ENCODE results near the gene EPC2.

The EPC2 gene

DNA sequence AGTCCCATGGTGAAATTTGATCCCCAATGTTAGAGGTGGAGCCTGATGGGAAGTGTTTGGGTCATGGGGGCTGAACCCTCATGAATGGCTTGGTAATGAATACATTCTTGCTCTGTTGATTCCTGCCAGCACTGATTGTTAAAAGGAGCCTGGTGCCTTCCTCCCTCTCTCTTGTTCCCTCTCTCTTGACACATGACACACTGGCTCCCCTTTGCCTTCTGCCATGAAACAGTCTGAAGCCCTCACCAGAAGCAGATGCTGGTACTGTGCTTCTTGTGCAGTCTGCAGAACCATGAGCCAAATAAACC is 30.6 kb upstream of the EPC2 start:
- TF ChIP-seq, protein P1, sequence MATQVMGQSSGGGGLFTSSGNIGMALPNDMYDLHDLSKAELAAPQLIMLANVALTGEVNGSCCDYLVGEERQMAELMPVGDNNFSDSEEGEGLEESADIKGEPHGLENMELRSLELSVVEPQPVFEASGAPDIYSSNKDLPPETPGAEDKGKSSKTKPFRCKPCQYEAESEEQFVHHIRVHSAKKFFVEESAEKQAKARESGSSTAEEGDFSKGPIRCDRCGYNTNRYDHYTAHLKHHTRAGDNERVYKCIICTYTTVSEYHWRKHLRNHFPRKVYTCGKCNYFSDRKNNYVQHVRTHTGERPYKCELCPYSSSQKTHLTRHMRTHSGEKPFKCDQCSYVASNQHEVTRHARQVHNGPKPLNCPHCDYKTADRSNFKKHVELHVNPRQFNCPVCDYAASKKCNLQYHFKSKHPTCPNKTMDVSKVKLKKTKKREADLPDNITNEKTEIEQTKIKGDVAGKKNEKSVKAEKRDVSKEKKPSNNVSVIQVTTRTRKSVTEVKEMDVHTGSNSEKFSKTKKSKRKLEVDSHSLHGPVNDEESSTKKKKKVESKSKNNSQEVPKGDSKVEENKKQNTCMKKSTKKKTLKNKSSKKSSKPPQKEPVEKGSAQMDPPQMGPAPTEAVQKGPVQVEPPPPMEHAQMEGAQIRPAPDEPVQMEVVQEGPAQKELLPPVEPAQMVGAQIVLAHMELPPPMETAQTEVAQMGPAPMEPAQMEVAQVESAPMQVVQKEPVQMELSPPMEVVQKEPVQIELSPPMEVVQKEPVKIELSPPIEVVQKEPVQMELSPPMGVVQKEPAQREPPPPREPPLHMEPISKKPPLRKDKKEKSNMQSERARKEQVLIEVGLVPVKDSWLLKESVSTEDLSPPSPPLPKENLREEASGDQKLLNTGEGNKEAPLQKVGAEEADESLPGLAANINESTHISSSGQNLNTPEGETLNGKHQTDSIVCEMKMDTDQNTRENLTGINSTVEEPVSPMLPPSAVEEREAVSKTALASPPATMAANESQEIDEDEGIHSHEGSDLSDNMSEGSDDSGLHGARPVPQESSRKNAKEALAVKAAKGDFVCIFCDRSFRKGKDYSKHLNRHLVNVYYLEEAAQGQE (IDR thresholded peaks at IDR 0.05; ENCODE audit: insufficient read depth in 1 of 2, low read depth in 2 of 2, low read length in 2 of 2) = no peak
- TF ChIP-seq TAF1 (IDR thresholded peaks at IDR 0.05; ENCODE audit: borderline replicate concordance, insufficient read depth, low read length) (no peak), POLR2AphosphoS5 (IDR thresholded peaks at IDR 0.05; ENCODE audit: low read depth, low read length) (no peak), SIN3A (IDR thresholded peaks at IDR 0.05; ENCODE audit: borderline replicate concordance, insufficient read depth, low read length) (no peak), FOXP2 (optimal IDR thresholded peaks at IDR 0.05; ENCODE audit: borderline replicate concordance, extremely low read depth, extremely low read length, insufficient read depth) (no peak)

- TF ChIP-seq TAF1 (IDR thresholded peaks at IDR 0.05; ENCODE audit: borderline replicate concordance, insufficient read depth, low read length) (no peak), FOXP2 (optimal IDR thresholded peaks at IDR 0.05; ENCODE audit: borderline replicate concordance, extremely low read depth, extremely low read length, insufficient read depth) (no peak), POLR2AphosphoS5 (IDR thresholded peaks at IDR 0.05; ENCODE audit: low read depth, low read length) (no peak), SIN3A (IDR thresholded peaks at IDR 0.05; ENCODE audit: borderline replicate concordance, insufficient read depth, low read length) (no peak)
- TF ChIP-seq, protein P1 (IDR thresholded peaks at IDR 0.05; ENCODE audit: insufficient read depth in 1 of 2, low read depth in 2 of 2, low read length in 2 of 2) = no peak
These were observed 30.1 kb upstream of the EPC2 start for GRCh38 chr2:148614322-148615049.

GRCh38 chr2:148615381-148615841 is 29.1 kb upstream of the EPC2 start:
- no peak for TF ChIP-seq FOXP2 (optimal IDR thresholded peaks at IDR 0.05; ENCODE audit: borderline replicate concordance, extremely low read depth, extremely low read length, insufficient read depth)
- no peak for TF ChIP-seq SIN3A (IDR thresholded peaks at IDR 0.05; ENCODE audit: borderline replicate concordance, insufficient read depth, low read length)
- TF ChIP-seq, protein P1 (IDR thresholded peaks at IDR 0.05; ENCODE audit: insufficient read depth in 1 of 2, low read depth in 2 of 2, low read length in 2 of 2) = no peak
- no peak for TF ChIP-seq TAF1 (IDR thresholded peaks at IDR 0.05; ENCODE audit: borderline replicate concordance, insufficient read depth, low read length)
- no peak for TF ChIP-seq POLR2AphosphoS5 (IDR thresholded peaks at IDR 0.05; ENCODE audit: low read depth, low read length)

GRCh38 chr2:148616662-148617061 is 27.9 kb upstream of the EPC2 start:
- TF ChIP-seq FOXP2 (optimal IDR thresholded peaks at IDR 0.05; ENCODE audit: borderline replicate concordance, extremely low read depth, extremely low read length, insufficient read depth) (no peak), POLR2AphosphoS5 (IDR thresholded peaks at IDR 0.05; ENCODE audit: low read depth, low read length) (no peak), SIN3A (IDR thresholded peaks at IDR 0.05; ENCODE audit: borderline replicate concordance, insufficient read depth, low read length) (no peak)
- TF ChIP-seq, protein P1 (IDR thresholded peaks at IDR 0.05; ENCODE audit: insufficient read depth in 1 of 2, low read depth in 2 of 2, low read length in 2 of 2) = no peak

All from PFSK-1 (cell line).